Measurements from ENCODE around the gene FAAP100. TPM values are rescaled to one million over a fixed set of nuclear protein-coding genes. Genes with fewer than 3 reads are reported as not detected.
A peak's percentile ranks its signal among the peaks of the same experiment; 100 is the strongest.

Gene FAAP100
- polyA plus RNA-seq, 1 of the 3 experiments (the other 2 are of a cell fraction), result 18.9 TPM

- TF ChIP-seq REST (IDR thresholded peaks at IDR 0.05; ENCODE audit: low read depth, low read length), result no peak
- TF ChIP-seq TEAD4 (IDR thresholded peaks at IDR 0.05; ENCODE audit: borderline replicate concordance, insufficient read depth), result no peak
- TF ChIP-seq RAD21 (IDR thresholded peaks at IDR 0.05; ENCODE audit: low read length), result no peak
- TF ChIP-seq ZBTB33 (IDR thresholded peaks at IDR 0.05; ENCODE audit: borderline replicate concordance, low read depth), result no peak
- TF ChIP-seq MEF2A (IDR thresholded peaks at IDR 0.05; ENCODE audit: borderline replicate concordance, low read depth), result no peak
Measured at GRCh38 chr17:81518113-81518784, 33.9 kb downstream of the FAAP100 start (continued).

- Histone ChIP-seq H2AFZ (ENCODE audit: low read depth) (no peak overlapping the region), H3K9me2 (no peaks in the 10 kb centered on the region), H3K9me3 (no peaks in the 10 kb centered on the region), H3K4me3 (ENCODE audit: low read depth in 2 of 2, low read length in 1 of 2) (peak overlapping the region in 1 of 2 experiments; percentile 73; a peak in 1 of 4 replicates), H3K36me3 (replicated peaks in 1 of 2; ENCODE audit: control insufficient read depth in 1 of 2, insufficient read depth in 2 of 2, low read length in 1 of 2) (peaks cover 3% of the 10 kb centered on the region in 2 experiments), H3K4me1 (ENCODE audit: control insufficient read depth in 1 of 2, insufficient read depth in 2 of 2, low read depth in 1 of 2, low read length in 1 of 2) (peaks cover 17 to 26% of the 10 kb centered on the region in 2 experiments; a peak in 3 of 4 replicates), H3K4me2 (peak overlapping the region; percentile 98), H3K27ac (ENCODE audit: low read depth in 2 of 2, low read length in 1 of 2) (no peak overlapping the region), H3K79me2 (ENCODE audit: insufficient read depth) (peaks cover 78% of the 10 kb centered on the region), H4K20me1 (ENCODE audit: insufficient read depth) (peaks cover 35% of the 10 kb centered on the region), H3K9ac (no peak overlapping the region), H3F3A (replicated peaks; ENCODE audit: insufficient read depth) (peaks cover 41% of the 10 kb centered on the region), H3K27me3 (ENCODE audit: insufficient read depth) (no peaks in the 10 kb centered on the region)
- ChIA-PET POLR2A (interaction anchor here (0.9 kb wide), 1 partner anchor 10 kb away, joined by 4 read pairs; the partner anchor contains the start of gene FSCN2), CTCF (interaction anchor here (1.9 kb wide), 1 partner anchor 9 kb away, joined by 7 read pairs; no protein-coding TSS in a partner anchor)
- no peak for DNase-seq
- WGBS (ENCODE audit: low lambda C conversion rate), result 93% methylated on average over 20 of the region's 24 CpGs
- no peak for TF ChIP-seq FOXJ3 (CRISPR knock-in tag; IDR thresholded peaks at IDR 0.05)
Measured at GRCh38 chr17:81517339-81518112, 34.6 kb downstream of the FAAP100 start.
